Activated CD4-positive, alpha-beta T cell treated with anti-CD3 and anti-CD28 coated beads for 4 hours (primary cell): ENCODE measurements around the gene CCDC12.

Source experiments
- DNase-seq, 2 donors: peaks; one replicate each; pipeline ENCODE4 v3.0.0-alpha.2; 2020

CCDC12 gene

GRCh38 chr3:47007482-47008233 is 31.1 kb upstream of the CCDC12 start:
- no peak for DNase-seq

GRCh38 chr3:47007001-47007400 is 30.5 kb upstream of the CCDC12 start:
- no peak for DNase-seq

- no peak for DNase-seq
Observed at GRCh38 chr3:47006145-47006651, 29.7 kb upstream of the CCDC12 start.

GRCh38 chr3:47005212-47006144 is 28.9 kb upstream of the CCDC12 start:
- DNase-seq = no peak

GRCh38 chr3:47004369-47005211 is 28.0 kb upstream of the CCDC12 start:
- DNase-seq = no peak

GRCh38 chr3:47003461-47004368 is 27.2 kb upstream of the CCDC12 start:
- no peak for DNase-seq

- no peak for DNase-seq
Observed at GRCh38 chr3:47003056-47003410, 26.5 kb upstream of the CCDC12 start.

GRCh38 chr3:47002171-47003055 is 25.9 kb upstream of the CCDC12 start:
- no peak for DNase-seq

- no peak for DNase-seq
Observed at GRCh38 chr3:47001731-47002170, 25.2 kb upstream of the CCDC12 start.

- no peak for DNase-seq
Observed at GRCh38 chr3:47000922-47001730, 24.6 kb upstream of the CCDC12 start.

GRCh38 chr3:47000198-47000815 is 23.8 kb upstream of the CCDC12 start:
- no peak for DNase-seq

- no peak for DNase-seq
Observed at GRCh38 chr3:46999516-47000197, 23.1 kb upstream of the CCDC12 start.

- DNase-seq = no peak
Observed at GRCh38 chr3:46998852-46999515, 22.4 kb upstream of the CCDC12 start.

- DNase-seq = peak; percentile 75 to 78
Observed at GRCh38 chr3:46998121-46998851, 21.7 kb upstream of the CCDC12 start.

- no peak for DNase-seq
Observed at GRCh38 chr3:46997453-46998091, 21.0 kb upstream of the CCDC12 start.

GRCh38 chr3:46996689-46997452 is 20.3 kb upstream of the CCDC12 start:
- no peak for DNase-seq
